ENCODE data around the gene DOCK2.

DOCK2 gene

GRCh38 chr5:169712428-169712827 lies 75.4 kb downstream of the DOCK2 start:
- TF ChIP-seq CTCF (IDR thresholded peaks at IDR 0.05): no peak
- no peak overlapping the region for H3K27ac Mint-ChIP-seq
- no peak overlapping the region for H3K4me3 Mint-ChIP-seq
- no peaks in the 10 kb centered on the region for H3K36me3 Mint-ChIP-seq (ENCODE audit: low read depth)
- peaks cover 11% of the 10 kb centered on the region for H3K4me1 Mint-ChIP-seq
- peaks cover 7% of the 10 kb centered on the region for H3K9me3 Mint-ChIP-seq
- DNase-seq: no peak
- H3K27me3 Mint-ChIP-seq (ENCODE audit: low read depth, poor library complexity): peaks cover 14% of the 10 kb centered on the region

- H3K4me3 Mint-ChIP-seq: no peak overlapping the region
- TF ChIP-seq CTCF (IDR thresholded peaks at IDR 0.05): no peak
- peaks cover 15% of the 10 kb centered on the region for H3K27me3 Mint-ChIP-seq (ENCODE audit: low read depth, poor library complexity)
Measured at GRCh38 chr5:169716287-169716686, 79.2 kb downstream of the DOCK2 start.

GRCh38 chr5:169717288-169717687 lies 80.2 kb downstream of the DOCK2 start:
- H3K4me1 Mint-ChIP-seq: no peaks in the 10 kb centered on the region
- no peak for TF ChIP-seq CTCF (IDR thresholded peaks at IDR 0.05)
- no peak overlapping the region for H3K4me3 Mint-ChIP-seq
- DNase-seq: no peak
- peaks cover 15% of the 10 kb centered on the region for H3K27me3 Mint-ChIP-seq (ENCODE audit: low read depth, poor library complexity)
- peaks cover 7% of the 10 kb centered on the region for H3K9me3 Mint-ChIP-seq
- H3K36me3 Mint-ChIP-seq (ENCODE audit: low read depth): no peaks in the 10 kb centered on the region
- H3K27ac Mint-ChIP-seq: no peak overlapping the region

More at GRCh38 chr5:169716287-169716686, 79.2 kb downstream of the DOCK2 start:
- Mint-ChIP-seq H3K36me3 (ENCODE audit: low read depth) (no peaks in the 10 kb centered on the region), H3K4me1 (peaks cover 7% of the 10 kb centered on the region), H3K27ac (no peak overlapping the region), H3K9me3 (peaks cover 7% of the 10 kb centered on the region)
- no peak for DNase-seq

GRCh38 chr5:169719360-169720314 lies 82.6 kb downstream of the DOCK2 start:
- no peaks in the 10 kb centered on the region for H3K36me3 Mint-ChIP-seq (ENCODE audit: low read depth)
- no peaks in the 10 kb centered on the region for H3K9me3 Mint-ChIP-seq
- H3K4me3 Mint-ChIP-seq: no peak overlapping the region
- no peak for TF ChIP-seq CTCF (IDR thresholded peaks at IDR 0.05)
- no peak for DNase-seq
- H3K27ac Mint-ChIP-seq: no peak overlapping the region
- peaks cover 16% of the 10 kb centered on the region for H3K27me3 Mint-ChIP-seq (ENCODE audit: low read depth, poor library complexity)
- H3K4me1 Mint-ChIP-seq: peaks cover 3% of the 10 kb centered on the region

GRCh38 chr5:169721771-169722170 lies 84.7 kb downstream of the DOCK2 start:
- Mint-ChIP-seq H3K36me3 (ENCODE audit: low read depth) (no peaks in the 10 kb centered on the region), H3K27me3 (ENCODE audit: low read depth, poor library complexity) (peaks cover 17% of the 10 kb centered on the region), H3K4me3 (no peak overlapping the region), H3K9me3 (no peaks in the 10 kb centered on the region), H3K4me1 (peaks cover 5% of the 10 kb centered on the region), H3K27ac (no peak overlapping the region)
- TF ChIP-seq CTCF (IDR thresholded peaks at IDR 0.05): no peak
- no peak for DNase-seq

Data from nephron progenitor cell (in vitro differentiated cells).